ENCODE data around the gene PDIK1L.

PDIK1L gene

DNA sequence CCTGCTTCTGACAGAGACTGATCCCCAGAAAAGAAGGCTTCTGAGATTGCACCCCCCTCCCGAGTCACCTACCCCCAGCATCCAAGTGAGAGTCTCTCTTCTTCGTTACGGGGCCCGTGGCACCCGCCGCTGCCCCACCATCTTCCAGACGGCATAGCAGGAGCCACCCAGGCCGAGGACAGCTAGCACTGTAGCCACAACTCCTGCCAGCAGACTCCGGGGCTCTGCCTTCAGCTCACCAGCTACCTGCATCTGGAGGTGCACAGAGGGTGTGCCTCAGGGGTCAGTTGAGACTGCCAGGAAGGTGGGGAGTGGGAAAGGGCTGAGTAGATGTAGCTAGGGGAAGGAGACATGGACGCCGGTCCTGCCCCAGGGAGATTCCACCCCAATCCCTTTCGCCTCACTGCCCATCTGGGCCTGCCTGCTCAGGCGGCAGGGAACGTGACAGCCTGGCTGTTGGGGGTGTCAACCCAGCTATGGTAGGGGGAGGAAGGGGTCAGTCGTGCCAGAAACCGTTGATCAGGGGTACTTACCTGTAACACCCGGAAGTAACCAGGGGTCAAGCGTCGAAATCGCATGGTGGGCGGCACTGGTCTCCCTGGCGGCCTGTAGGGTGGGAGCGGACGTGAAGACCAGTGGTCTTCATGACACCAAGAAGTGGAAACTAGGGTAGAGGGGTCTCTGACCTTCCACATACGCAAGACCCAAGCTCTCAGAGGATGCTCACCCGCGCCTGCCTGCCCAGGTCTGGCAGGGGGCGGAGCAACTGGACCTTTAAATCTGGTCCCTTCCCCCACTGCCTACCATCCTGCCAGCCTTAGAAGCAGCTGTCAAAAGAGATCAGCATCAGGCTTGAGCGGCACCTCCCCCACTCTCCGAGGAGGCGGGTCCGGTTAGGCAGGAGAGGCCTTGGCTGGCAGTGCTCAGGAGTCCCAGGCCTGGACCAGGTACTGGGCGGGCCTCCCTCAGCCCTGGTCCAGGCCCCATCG, 59.8 kb downstream of the PDIK1L start, which contains the start of gene ZNF593OS:
TSS of gene ZNF593OS (minus strand) at position 749 of the 989 bp plus-strand sequence. CDS start at position 578, 171 bp downstream.
- FAIRE-seq = no peak

Data from colon (tissue), 2 donors.